ENCODE data around the gene ZMIZ1.
"Not testable (repeated sequence)": the region's sequence is repeated elsewhere in the genome, so short reads cannot be mapped to it uniquely, and the experiment has no call there.

ZMIZ1 gene

GRCh38 chr10:79329529-79329928 lies 260.8 kb downstream of the ZMIZ1 start:
- Histone ChIP-seq H3K9me3 (ENCODE audit: severe bottlenecking) (peaks cover 4% of the 10 kb centered on the region), H3K4me3 (ENCODE audit: low read depth, low read length) (no peak overlapping the region), H3K36me3 (no peaks in the 10 kb centered on the region), H3K27ac (no peak overlapping the region), H3K27me3 (ENCODE audit: insufficient read depth, low read depth, severe bottlenecking) (no peaks in the 10 kb centered on the region)
- no peak for TF ChIP-seq CTCF (IDR thresholded peaks at IDR 0.05; ENCODE audit: low read depth, low read length)
- DNase-seq, result no peak

- Histone ChIP-seq H3K4me3 (ENCODE audit: low read depth, low read length) (no peak overlapping the region), H3K27ac (no peak overlapping the region), H3K36me3 (no peaks in the 10 kb centered on the region), H3K9me3 (ENCODE audit: severe bottlenecking) (peaks cover 4% of the 10 kb centered on the region), H3K27me3 (ENCODE audit: insufficient read depth, low read depth, severe bottlenecking) (no peaks in the 10 kb centered on the region)
- no peak for TF ChIP-seq CTCF (IDR thresholded peaks at IDR 0.05; ENCODE audit: low read depth, low read length)
- no peak for DNase-seq
Observed at GRCh38 chr10:79331226-79331625, 262.5 kb downstream of the ZMIZ1 start.

- peaks cover 4% of the 10 kb centered on the region for H3K9me3 ChIP-seq (ENCODE audit: severe bottlenecking)
- H3K4me3 ChIP-seq (ENCODE audit: low read depth, low read length), result no peak overlapping the region
- DNase-seq, result no peak
- TF ChIP-seq CTCF (IDR thresholded peaks at IDR 0.05; ENCODE audit: low read depth, low read length), result no peak
- no peaks in the 10 kb centered on the region for H3K27me3 ChIP-seq (ENCODE audit: insufficient read depth, low read depth, severe bottlenecking)
- H3K36me3 ChIP-seq, result no peaks in the 10 kb centered on the region
- H3K27ac ChIP-seq, result no peak overlapping the region
Observed at GRCh38 chr10:79331709-79332108, 262.9 kb downstream of the ZMIZ1 start.

GRCh38 chr10:79332610-79333315 lies 264.0 kb downstream of the ZMIZ1 start:
- not testable (repeated sequence) for DNase-seq

GRCh38 chr10:79333513-79333912 lies 264.7 kb downstream of the ZMIZ1 start:
- H3K27ac ChIP-seq, result no peak overlapping the region

More at GRCh38 chr10:79332610-79333315, 264.0 kb downstream of the ZMIZ1 start:
- not testable (repeated sequence) for H3K27me3 ChIP-seq (ENCODE audit: insufficient read depth, low read depth, severe bottlenecking); H3K27ac ChIP-seq; H3K36me3 ChIP-seq; H3K9me3 ChIP-seq (ENCODE audit: severe bottlenecking); H3K4me3 ChIP-seq (ENCODE audit: low read depth, low read length)

GRCh38 chr10:79334573-79334972 lies 265.8 kb downstream of the ZMIZ1 start:
- no peak overlapping the region for H3K4me3 ChIP-seq (ENCODE audit: low read depth, low read length)
- no peak overlapping the region for H3K27ac ChIP-seq
- no peak for DNase-seq
- no peak for TF ChIP-seq CTCF (IDR thresholded peaks at IDR 0.05; ENCODE audit: low read depth, low read length)
- no peaks in the 10 kb centered on the region for H3K36me3 ChIP-seq
- no peaks in the 10 kb centered on the region for H3K27me3 ChIP-seq (ENCODE audit: insufficient read depth, low read depth, severe bottlenecking)
- peaks cover 8% of the 10 kb centered on the region for H3K9me3 ChIP-seq (ENCODE audit: severe bottlenecking)

More at GRCh38 chr10:79333513-79333912, 264.7 kb downstream of the ZMIZ1 start:
- no peak for TF ChIP-seq CTCF (IDR thresholded peaks at IDR 0.05; ENCODE audit: low read depth, low read length)
- Histone ChIP-seq H3K4me3 (ENCODE audit: low read depth, low read length) (no peak overlapping the region), H3K27me3 (ENCODE audit: insufficient read depth, low read depth, severe bottlenecking) (no peaks in the 10 kb centered on the region), H3K36me3 (no peaks in the 10 kb centered on the region), H3K9me3 (ENCODE audit: severe bottlenecking) (peaks cover 8% of the 10 kb centered on the region)
- DNase-seq, result no peak

Data from WERI-Rb-1 (cell line).